ENCODE measurements around the gene RUNDC1. TPM values are rescaled to one million over a fixed set of nuclear protein-coding genes. Genes with fewer than 3 reads are reported as not detected.

RUNDC1 gene
- total and polyA plus RNA-seq, 2 donors from 2014 or later: 10.1 to 19.5 TPM

Other genes with a start within 250 kb of the RUNDC1 start
- 59.2 TPM for gene EZH1, start 235.5 kb upstream of the RUNDC1 start, total RNA-seq
- gene EZH1, start 235.5 kb upstream of the RUNDC1 start, polyA plus RNA-seq (ENCODE audit: insufficient read depth, low read depth, low replicate concordance): 20.8 TPM
- gene RAMP2, start 219.3 kb upstream of the RUNDC1 start, total RNA-seq: 55.7 TPM
- gene RAMP2, start 219.3 kb upstream of the RUNDC1 start, polyA plus RNA-seq (ENCODE audit: insufficient read depth, low read depth, low replicate concordance): 134 TPM
- gene VPS25, start 207.1 kb upstream of the RUNDC1 start, total RNA-seq: 85.2 TPM
- gene VPS25, start 207.1 kb upstream of the RUNDC1 start, polyA plus RNA-seq (ENCODE audit: insufficient read depth, low read depth, low replicate concordance): 112 TPM
- 14.9 TPM for gene WNK4, start 200.0 kb upstream of the RUNDC1 start, total RNA-seq
- gene WNK4, start 200.0 kb upstream of the RUNDC1 start, polyA plus RNA-seq (ENCODE audit: insufficient read depth, low read depth, low replicate concordance): 26.4 TPM
- 144 TPM for gene COA3, start 181.9 kb upstream of the RUNDC1 start, total RNA-seq
- gene COA3, start 181.9 kb upstream of the RUNDC1 start, polyA plus RNA-seq (ENCODE audit: insufficient read depth, low read depth, low replicate concordance): 656 TPM
- 0.60 TPM for gene CNTD1, start 181.7 kb upstream of the RUNDC1 start, total RNA-seq
- 0.95 TPM for gene CNTD1, start 181.7 kb upstream of the RUNDC1 start, polyA plus RNA-seq (ENCODE audit: insufficient read depth, low read depth, low replicate concordance)
- gene BECN1, start 156.3 kb upstream of the RUNDC1 start, total RNA-seq: 95.1 TPM
- 65.9 TPM for gene BECN1, start 156.3 kb upstream of the RUNDC1 start, polyA plus RNA-seq (ENCODE audit: insufficient read depth, low read depth, low replicate concordance)
- 115 TPM for gene PSME3, start 147.2 kb upstream of the RUNDC1 start, total RNA-seq
- 60.3 TPM for gene PSME3, start 147.2 kb upstream of the RUNDC1 start, polyA plus RNA-seq (ENCODE audit: insufficient read depth, low read depth, low replicate concordance)
- 1.2 TPM for gene AOC2, start 136.0 kb upstream of the RUNDC1 start, total RNA-seq
- gene AOC2, start 136.0 kb upstream of the RUNDC1 start, polyA plus RNA-seq (ENCODE audit: insufficient read depth, low read depth, low replicate concordance): 0.58 TPM
- 40.6 TPM for gene AOC3, start 129.4 kb upstream of the RUNDC1 start, total RNA-seq
- 15.1 TPM for gene AOC3, start 129.4 kb upstream of the RUNDC1 start, polyA plus RNA-seq (ENCODE audit: insufficient read depth, low read depth, low replicate concordance)
- gene G6PC1, start 79.8 kb upstream of the RUNDC1 start, total RNA-seq: 0.16 TPM
- gene G6PC1, start 79.8 kb upstream of the RUNDC1 start, polyA plus RNA-seq (ENCODE audit: insufficient read depth, low read depth, low replicate concordance): 10.5 TPM
- gene AARSD1, start 16.1 kb upstream of the RUNDC1 start, total RNA-seq: 35.8 TPM
- gene AARSD1, start 16.1 kb upstream of the RUNDC1 start, polyA plus RNA-seq (ENCODE audit: insufficient read depth, low read depth, low replicate concordance): 45.6 TPM
- gene PTGES3L, start 485 bp upstream of the RUNDC1 start, total RNA-seq: 0.85 TPM
- 1.2 TPM for gene PTGES3L, start 485 bp upstream of the RUNDC1 start, polyA plus RNA-seq (ENCODE audit: insufficient read depth, low read depth, low replicate concordance)
- gene RPL27, start 17.9 kb downstream of the RUNDC1 start, total RNA-seq: 759 TPM
- gene RPL27, start 17.9 kb downstream of the RUNDC1 start, polyA plus RNA-seq (ENCODE audit: insufficient read depth, low read depth, low replicate concordance): 1,823 TPM
- 41.4 TPM for gene IFI35, start 26.2 kb downstream of the RUNDC1 start, total RNA-seq
- gene IFI35, start 26.2 kb downstream of the RUNDC1 start, polyA plus RNA-seq (ENCODE audit: insufficient read depth, low read depth, low replicate concordance): 58.6 TPM
- 133 TPM for gene VAT1, start 41.8 kb downstream of the RUNDC1 start, total RNA-seq
- 119 TPM for gene VAT1, start 41.8 kb downstream of the RUNDC1 start, polyA plus RNA-seq (ENCODE audit: insufficient read depth, low read depth, low replicate concordance)
- 0.63 TPM for gene RND2, start 44.7 kb downstream of the RUNDC1 start, total RNA-seq
- 2.3 TPM for gene RND2, start 44.7 kb downstream of the RUNDC1 start, polyA plus RNA-seq (ENCODE audit: insufficient read depth, low read depth, low replicate concordance)
- gene BRCA1, start 144.8 kb downstream of the RUNDC1 start, total RNA-seq: 5.1 TPM
- gene BRCA1, start 144.8 kb downstream of the RUNDC1 start, polyA plus RNA-seq (ENCODE audit: insufficient read depth, low read depth, low replicate concordance): 1.4 TPM
- gene NBR1, start 190.6 kb downstream of the RUNDC1 start, total RNA-seq: 88.9 TPM
- gene NBR1, start 190.6 kb downstream of the RUNDC1 start, polyA plus RNA-seq (ENCODE audit: insufficient read depth, low read depth, low replicate concordance): 50.4 TPM
- 18.1 TPM for gene TMEM106A, start 231.3 kb downstream of the RUNDC1 start, total RNA-seq
- 15.7 TPM for gene TMEM106A, start 231.3 kb downstream of the RUNDC1 start, polyA plus RNA-seq (ENCODE audit: insufficient read depth, low read depth, low replicate concordance)
- gene CCDC200, start 248.1 kb downstream of the RUNDC1 start, total RNA-seq: not detected
- not detected for gene CCDC200, start 248.1 kb downstream of the RUNDC1 start, polyA plus RNA-seq (ENCODE audit: insufficient read depth, low read depth, low replicate concordance)